ENCODE results near the gene LMTK3.
"Not testable (repeated sequence)": the region's sequence is repeated elsewhere in the genome, so short reads cannot be mapped to it uniquely, and the experiment has no call there.

DNA sequence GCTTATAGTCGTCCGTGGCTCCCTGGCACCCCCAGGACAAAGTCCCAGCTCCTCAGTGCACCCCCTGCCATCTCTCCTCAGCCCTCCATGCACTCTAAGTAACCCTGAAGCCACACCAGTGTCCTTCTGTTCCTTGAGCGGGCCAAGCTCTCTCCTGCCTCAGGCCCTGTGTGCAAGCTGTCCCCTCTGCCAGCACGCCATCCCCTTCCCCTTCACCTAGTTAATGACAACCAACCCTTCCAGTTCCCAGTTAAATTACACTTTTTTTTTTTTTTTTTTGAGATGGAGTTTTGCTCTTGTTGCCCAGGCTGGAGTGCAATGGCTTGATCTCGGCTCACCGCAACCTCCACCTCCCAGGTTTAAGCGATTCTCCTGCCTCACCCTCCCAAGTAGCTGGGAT is 23.2 kb downstream of the LMTK3 start:
- TF ChIP-seq, protein P1, sequence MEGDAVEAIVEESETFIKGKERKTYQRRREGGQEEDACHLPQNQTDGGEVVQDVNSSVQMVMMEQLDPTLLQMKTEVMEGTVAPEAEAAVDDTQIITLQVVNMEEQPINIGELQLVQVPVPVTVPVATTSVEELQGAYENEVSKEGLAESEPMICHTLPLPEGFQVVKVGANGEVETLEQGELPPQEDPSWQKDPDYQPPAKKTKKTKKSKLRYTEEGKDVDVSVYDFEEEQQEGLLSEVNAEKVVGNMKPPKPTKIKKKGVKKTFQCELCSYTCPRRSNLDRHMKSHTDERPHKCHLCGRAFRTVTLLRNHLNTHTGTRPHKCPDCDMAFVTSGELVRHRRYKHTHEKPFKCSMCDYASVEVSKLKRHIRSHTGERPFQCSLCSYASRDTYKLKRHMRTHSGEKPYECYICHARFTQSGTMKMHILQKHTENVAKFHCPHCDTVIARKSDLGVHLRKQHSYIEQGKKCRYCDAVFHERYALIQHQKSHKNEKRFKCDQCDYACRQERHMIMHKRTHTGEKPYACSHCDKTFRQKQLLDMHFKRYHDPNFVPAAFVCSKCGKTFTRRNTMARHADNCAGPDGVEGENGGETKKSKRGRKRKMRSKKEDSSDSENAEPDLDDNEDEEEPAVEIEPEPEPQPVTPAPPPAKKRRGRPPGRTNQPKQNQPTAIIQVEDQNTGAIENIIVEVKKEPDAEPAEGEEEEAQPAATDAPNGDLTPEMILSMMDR (conservative IDR thresholded peaks at IDR 0.05; ENCODE audit: low read depth in 2 of 2) = not testable (repeated sequence)
- not testable (repeated sequence) for TF ChIP-seq ZNF331 (CRISPR knock-in tag; IDR thresholded peaks at IDR 0.05; ENCODE audit: low read depth); EZH2 (IDR thresholded peaks at IDR 0.05; ENCODE audit: low read depth, unreplicated experiment); NANOG (IDR thresholded peaks at IDR 0.05; ENCODE audit: borderline replicate concordance); EZH2phosphoT487 (IDR thresholded peaks at IDR 0.05; ENCODE audit: unreplicated experiment); JUNB (IDR thresholded peaks at IDR 0.05; ENCODE audit: unreplicated experiment); POLR2AphosphoS5 (IDR thresholded peaks at IDR 0.05; ENCODE audit: low read depth)
- TF ChIP-seq, protein P2, sequence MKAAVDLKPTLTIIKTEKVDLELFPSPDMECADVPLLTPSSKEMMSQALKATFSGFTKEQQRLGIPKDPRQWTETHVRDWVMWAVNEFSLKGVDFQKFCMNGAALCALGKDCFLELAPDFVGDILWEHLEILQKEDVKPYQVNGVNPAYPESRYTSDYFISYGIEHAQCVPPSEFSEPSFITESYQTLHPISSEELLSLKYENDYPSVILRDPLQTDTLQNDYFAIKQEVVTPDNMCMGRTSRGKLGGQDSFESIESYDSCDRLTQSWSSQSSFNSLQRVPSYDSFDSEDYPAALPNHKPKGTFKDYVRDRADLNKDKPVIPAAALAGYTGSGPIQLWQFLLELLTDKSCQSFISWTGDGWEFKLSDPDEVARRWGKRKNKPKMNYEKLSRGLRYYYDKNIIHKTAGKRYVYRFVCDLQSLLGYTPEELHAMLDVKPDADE (IDR thresholded peaks at IDR 0.05) = not testable (repeated sequence)

Measured in GM23338 (cell line).